OCI-LY1 (cell line): ENCODE data around the gene STON2.

ENCODE experiments used
- EZH2 ChIP-seq: fragments of 200-600 bp; sonication (generic), shearing (Covaris generic); IDR thresholded peaks from 2 replicates; pipeline ENCODE4 v1.8.0; 2017; ENCODE audit warnings: borderline replicate concordance, mixed run types, mild to moderate bottlenecking, antibody characterized with exemption, low read length, moderate library complexity, mixed read lengths
- TF ChIP-seq, protein P1 (sequence below): fragments of 200-600 bp; sonication (generic), shearing (Covaris generic); IDR thresholded peaks from 2 replicates; pipeline ENCODE4 v1.5.1; 2017; ENCODE audit warnings: mild to moderate bottlenecking, antibody characterized with exemption, low read length, moderate library complexity, mixed read lengths

DNA sequence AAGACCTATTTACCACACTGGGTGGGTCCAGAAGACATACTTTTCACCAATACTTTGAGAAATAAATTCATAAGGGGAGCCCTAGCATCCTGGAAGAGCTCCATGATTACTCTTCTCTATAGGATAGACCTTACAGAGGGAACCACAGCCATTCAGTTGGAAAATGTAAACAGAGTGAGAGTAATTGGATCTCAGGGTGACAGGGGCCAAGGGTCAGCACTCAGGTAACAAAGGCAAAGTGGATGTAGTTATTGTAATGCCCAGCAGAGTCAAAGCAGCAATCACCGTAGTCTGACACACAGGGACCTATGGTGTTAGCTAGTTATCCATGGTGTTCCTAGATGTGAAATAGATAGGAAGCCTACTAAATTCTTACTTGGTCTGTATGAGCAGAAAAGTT, 168.6 kb downstream of the STON2 start:
- TF ChIP-seq, protein P1, sequence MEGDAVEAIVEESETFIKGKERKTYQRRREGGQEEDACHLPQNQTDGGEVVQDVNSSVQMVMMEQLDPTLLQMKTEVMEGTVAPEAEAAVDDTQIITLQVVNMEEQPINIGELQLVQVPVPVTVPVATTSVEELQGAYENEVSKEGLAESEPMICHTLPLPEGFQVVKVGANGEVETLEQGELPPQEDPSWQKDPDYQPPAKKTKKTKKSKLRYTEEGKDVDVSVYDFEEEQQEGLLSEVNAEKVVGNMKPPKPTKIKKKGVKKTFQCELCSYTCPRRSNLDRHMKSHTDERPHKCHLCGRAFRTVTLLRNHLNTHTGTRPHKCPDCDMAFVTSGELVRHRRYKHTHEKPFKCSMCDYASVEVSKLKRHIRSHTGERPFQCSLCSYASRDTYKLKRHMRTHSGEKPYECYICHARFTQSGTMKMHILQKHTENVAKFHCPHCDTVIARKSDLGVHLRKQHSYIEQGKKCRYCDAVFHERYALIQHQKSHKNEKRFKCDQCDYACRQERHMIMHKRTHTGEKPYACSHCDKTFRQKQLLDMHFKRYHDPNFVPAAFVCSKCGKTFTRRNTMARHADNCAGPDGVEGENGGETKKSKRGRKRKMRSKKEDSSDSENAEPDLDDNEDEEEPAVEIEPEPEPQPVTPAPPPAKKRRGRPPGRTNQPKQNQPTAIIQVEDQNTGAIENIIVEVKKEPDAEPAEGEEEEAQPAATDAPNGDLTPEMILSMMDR = no peak
- TF ChIP-seq EZH2 = no peak
